ENCODE measurements around the gene EPB41L4A.
"Not testable (repeated sequence)": the region's sequence is repeated elsewhere in the genome, so short reads cannot be mapped to it uniquely, and the experiment has no call there.

The EPB41L4A gene

GRCh38 chr5:112217843-112218579, 201.1 kb downstream of the EPB41L4A start:
- in situ Hi-C loops (cut with MboI; ENCODE audit: low sequenced_read_pairs): no loop called here

- in situ Hi-C loops (cut with MboI; ENCODE audit: low sequenced_read_pairs): no loop called here
These were observed 202.9 kb downstream of the EPB41L4A start for GRCh38 chr5:112216140-112216539.

GRCh38 chr5:112210430-112211005, 208.6 kb downstream of the EPB41L4A start:
- in situ Hi-C loops (cut with MboI; ENCODE audit: low sequenced_read_pairs): no loop called here

- in situ Hi-C loops (cut with MboI; ENCODE audit: low sequenced_read_pairs): no loop called here
These were observed 210.1 kb downstream of the EPB41L4A start for GRCh38 chr5:112208699-112209615.

GRCh38 chr5:112208195-112208594, 210.9 kb downstream of the EPB41L4A start:
- in situ Hi-C loops (cut with MboI; ENCODE audit: low sequenced_read_pairs): not testable (repeated sequence)

GRCh38 chr5:112205846-112206245, 213.2 kb downstream of the EPB41L4A start:
- in situ Hi-C loops (cut with MboI; ENCODE audit: low sequenced_read_pairs): no loop called here

- in situ Hi-C loops (cut with MboI; ENCODE audit: low sequenced_read_pairs): no loop called here
These were observed 215.8 kb downstream of the EPB41L4A start for GRCh38 chr5:112203229-112203628.

- in situ Hi-C loops (cut with MboI; ENCODE audit: low sequenced_read_pairs): no loop called here
These were observed 216.4 kb downstream of the EPB41L4A start for GRCh38 chr5:112202694-112203093.

- in situ Hi-C loops (cut with MboI; ENCODE audit: low sequenced_read_pairs): no loop called here
These were observed 217.9 kb downstream of the EPB41L4A start for GRCh38 chr5:112201141-112201540.

GRCh38 chr5:112200131-112200530, 218.9 kb downstream of the EPB41L4A start:
- in situ Hi-C loops (cut with MboI; ENCODE audit: low sequenced_read_pairs): no loop called here

GRCh38 chr5:112196584-112196983, 222.5 kb downstream of the EPB41L4A start:
- in situ Hi-C loops (cut with MboI; ENCODE audit: low sequenced_read_pairs): no loop called here

GRCh38 chr5:112195924-112196323, 223.2 kb downstream of the EPB41L4A start:
- in situ Hi-C loops (cut with MboI; ENCODE audit: low sequenced_read_pairs): no loop called here

GRCh38 chr5:112192866-112193265, 226.2 kb downstream of the EPB41L4A start:
- in situ Hi-C loops (cut with MboI; ENCODE audit: low sequenced_read_pairs): no loop called here

GRCh38 chr5:112192072-112192471, 227.0 kb downstream of the EPB41L4A start:
- in situ Hi-C loops (cut with MboI; ENCODE audit: low sequenced_read_pairs): no loop called here

GRCh38 chr5:112189391-112189790, 229.7 kb downstream of the EPB41L4A start:
- in situ Hi-C loops (cut with MboI; ENCODE audit: low sequenced_read_pairs): no loop called here

- in situ Hi-C loops (cut with MboI; ENCODE audit: low sequenced_read_pairs): no loop called here
These were observed 232.6 kb downstream of the EPB41L4A start for GRCh38 chr5:112186401-112186990.

GRCh38 chr5:112183874-112184273, 235.2 kb downstream of the EPB41L4A start:
- in situ Hi-C loops (cut with MboI; ENCODE audit: low sequenced_read_pairs): no loop called here

- in situ Hi-C loops (cut with MboI; ENCODE audit: low sequenced_read_pairs): no loop called here
These were observed 235.9 kb downstream of the EPB41L4A start for GRCh38 chr5:112183103-112183711.

- in situ Hi-C loops (cut with MboI; ENCODE audit: low sequenced_read_pairs): no loop called here
These were observed 239.8 kb downstream of the EPB41L4A start for GRCh38 chr5:112179290-112179689.

- in situ Hi-C loops (cut with MboI; ENCODE audit: low sequenced_read_pairs): no loop called here
These were observed 244.0 kb downstream of the EPB41L4A start for GRCh38 chr5:112174959-112175594.
